GM12872 (cell line): ENCODE measurements around the gene PPM1B.

Source experiments
- CTCF ChIP-seq: IDR thresholded peaks from 3 replicates; pipeline ENCODE4 v1.5.1; 2011; ENCODE audit warnings: low read depth, mild to moderate bottlenecking, low read length, moderate library complexity; ENCODE audit not compliant: insufficient read depth

Gene PPM1B

GRCh38 chr2:44163777-44164176, 4.9 kb upstream of the PPM1B start:
- no peak for TF ChIP-seq CTCF

GRCh38 chr2:44164617-44165016, 4.1 kb upstream of the PPM1B start:
- no peak for TF ChIP-seq CTCF

GRCh38 chr2:44166096-44166495, 2.6 kb upstream of the PPM1B start:
- no peak for TF ChIP-seq CTCF

- no peak for TF ChIP-seq CTCF
Observed at GRCh38 chr2:44167311-44167907, 1.3 kb upstream of the PPM1B start.

- no peak for TF ChIP-seq CTCF
Observed at GRCh38 chr2:44167908-44168680, 581 bp upstream of the PPM1B start.

GRCh38 chr2:44169155-44169898, 652 bp downstream of the PPM1B start:
- TF ChIP-seq CTCF, result no peak

- TF ChIP-seq CTCF, result no peak
Observed at GRCh38 chr2:44170311-44170717, 1.6 kb downstream of the PPM1B start.
